ENCODE measurements around the gene S100A4.

Gene S100A4

GRCh38 chr1:153546796-153547559 is 1.4 kb upstream of the S100A4 start:
- DNase-seq, result no peak

- DNase-seq, result no peak
Observed at GRCh38 chr1:153546371-153546770, 765 bp upstream of the S100A4 start.

DNA sequence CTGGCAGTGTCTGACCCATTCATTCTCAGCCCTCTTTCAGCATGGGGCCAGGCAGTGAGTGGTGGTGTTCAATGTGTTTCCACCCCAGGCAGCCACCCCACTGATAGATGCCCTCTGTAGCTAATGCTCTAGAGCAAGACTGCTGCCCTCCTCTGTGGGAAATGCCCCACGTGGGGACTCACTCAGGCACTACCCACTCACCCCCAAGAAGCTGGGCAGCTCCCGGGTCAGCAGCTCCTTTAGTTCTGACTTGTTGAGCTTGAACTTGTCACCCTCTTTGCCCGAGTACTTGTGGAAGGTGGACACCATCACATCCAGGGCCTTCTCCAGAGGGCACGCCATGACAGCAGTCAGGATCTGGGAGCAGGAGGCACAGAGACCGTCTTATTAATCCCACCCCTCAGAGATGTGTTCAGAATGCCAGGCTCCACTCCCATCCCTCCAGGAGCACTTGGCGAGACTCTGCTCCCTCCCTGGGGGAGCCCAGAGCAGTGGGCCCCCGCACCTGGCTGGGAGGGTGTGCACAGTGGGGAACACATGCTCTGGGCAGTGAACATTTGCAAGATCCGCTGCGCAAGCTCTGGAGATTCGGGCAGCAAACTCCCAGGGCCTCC is 1.0 kb downstream of the S100A4 start:
- no peak for DNase-seq

DNA sequence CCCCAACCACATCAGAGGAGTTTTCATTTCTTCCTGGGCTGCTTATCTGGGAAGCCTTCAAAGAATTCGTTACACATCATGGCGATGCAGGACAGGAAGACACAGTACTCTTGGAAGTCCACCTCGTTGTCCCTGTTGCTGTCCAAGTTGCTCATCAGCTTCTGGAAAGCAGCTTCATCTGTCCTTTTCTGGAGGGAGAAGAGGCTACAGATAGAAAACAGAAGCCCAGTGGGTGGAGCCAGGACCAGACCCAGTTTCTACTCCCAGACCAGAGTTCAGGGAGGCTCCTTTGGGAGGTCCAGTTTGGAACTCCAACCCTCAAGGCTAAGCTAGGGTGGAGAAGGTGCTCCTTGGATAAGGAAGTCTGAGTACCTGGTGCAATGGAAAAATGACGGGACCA is 1.9 kb downstream of the S100A4 start:
- no peak for DNase-seq

- no peak for DNase-seq
Observed at GRCh38 chr1:153542956-153543711, 2.5 kb downstream of the S100A4 start.

DNA sequence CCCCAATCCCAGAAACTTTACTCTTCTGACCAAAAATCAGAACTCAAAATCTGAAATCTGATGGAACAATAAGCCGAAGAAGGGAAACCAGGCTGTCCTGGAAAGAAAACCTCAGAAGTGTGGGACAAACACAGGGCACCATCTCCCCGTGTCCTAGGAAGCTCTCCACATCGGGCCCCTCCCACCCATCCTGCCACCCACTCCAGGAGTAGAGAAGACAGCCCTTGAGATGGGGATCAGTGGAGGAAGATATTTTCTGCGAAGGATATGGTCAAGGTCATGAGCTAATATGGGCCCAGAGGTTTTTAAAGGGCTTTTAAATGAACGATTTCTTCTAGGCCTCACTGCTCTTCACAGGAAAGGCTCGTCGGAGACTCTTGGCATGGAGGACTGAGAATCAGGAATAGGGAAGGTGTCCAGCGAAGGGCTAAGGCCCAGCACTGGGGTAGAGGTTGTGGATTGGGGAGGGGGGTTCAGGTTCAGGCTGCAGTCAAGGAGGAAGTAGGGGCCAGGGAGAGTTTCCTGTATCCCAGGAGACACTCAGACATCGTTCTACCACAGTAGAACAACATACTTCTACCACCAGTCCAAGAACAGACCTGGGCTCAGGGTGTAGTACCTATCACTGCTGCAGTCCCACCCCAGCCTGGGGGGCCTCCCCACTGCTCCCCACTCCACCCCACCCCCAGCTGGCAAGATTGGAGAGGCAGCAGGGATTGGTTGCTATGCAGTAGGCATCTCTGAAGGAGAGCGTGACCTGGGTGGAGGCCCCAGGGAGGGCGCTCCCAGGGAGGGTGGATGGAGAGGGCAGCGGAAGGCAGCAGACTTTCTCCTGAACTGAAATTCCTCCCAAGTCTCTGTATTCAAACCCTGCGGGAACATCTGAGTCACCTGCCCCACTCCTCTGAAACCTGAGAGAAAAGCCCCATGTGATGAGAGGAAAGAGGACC is 3.7 kb downstream of the S100A4 start:
- DNase-seq, result no peak

GRCh38 chr1:153540394-153541361 is 4.9 kb downstream of the S100A4 start, which contains the start of gene S100A5:
Gene S100A5, minus strand, starts transcription at chr1:153540934. Its CDS starts 743 bp downstream, at chr1:153540191.
- peak; percentile 66 for DNase-seq

DNA sequence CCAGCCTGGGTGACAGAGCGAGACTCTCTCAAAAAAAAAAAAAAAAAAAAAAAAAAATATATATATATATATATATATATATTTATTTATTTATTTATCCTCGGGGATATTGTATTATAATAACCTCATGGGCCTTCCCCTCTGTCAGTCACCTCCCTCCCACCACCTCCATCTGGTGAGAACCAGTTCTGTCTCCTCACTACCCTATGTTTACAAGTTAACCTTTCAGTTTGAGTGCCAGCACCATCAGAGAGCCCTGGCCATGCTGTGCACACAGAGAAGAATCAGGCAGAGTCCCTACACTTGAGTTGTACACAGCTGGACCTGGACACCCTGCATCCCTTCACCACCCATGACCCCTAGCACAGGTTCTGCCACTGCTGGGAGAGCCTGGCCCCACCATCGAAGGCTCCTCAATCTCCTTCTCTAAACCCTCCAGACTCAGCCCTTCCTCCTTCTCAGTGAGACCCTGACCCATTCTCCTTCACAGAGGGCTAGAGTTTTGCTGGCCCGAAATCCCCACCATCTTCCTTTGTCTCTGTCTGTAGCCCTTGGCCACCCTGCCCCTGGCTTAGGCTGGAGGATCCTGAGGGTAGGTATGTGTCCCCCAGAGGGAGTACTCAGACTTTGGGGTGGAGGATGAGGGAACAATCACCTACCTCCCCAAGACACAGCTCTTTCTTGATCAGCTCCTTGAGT is 6.1 kb downstream of the S100A4 start:
- DNase-seq, result no peak

- DNase-seq, result no peak
Observed at GRCh38 chr1:153538315-153538821, 7.2 kb downstream of the S100A4 start.

DNA sequence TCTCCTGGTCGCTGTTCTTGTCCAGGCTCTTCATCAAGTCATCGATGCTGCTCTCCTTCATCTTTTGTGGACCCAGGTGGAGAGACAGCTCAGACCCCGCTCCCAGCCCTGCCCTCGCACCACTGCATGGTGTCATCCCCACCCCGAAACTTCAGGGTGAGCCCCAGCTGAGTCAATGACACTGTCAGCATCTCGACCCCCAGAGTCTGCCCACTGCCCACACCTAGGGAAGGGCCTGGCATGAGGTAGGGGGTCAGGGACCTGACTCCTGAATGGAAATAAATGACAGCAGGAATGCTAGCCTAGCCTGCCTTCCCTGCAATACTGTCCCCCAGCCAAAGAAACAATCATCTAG is 8.3 kb downstream of the S100A4 start:
- no peak for DNase-seq

DNA sequence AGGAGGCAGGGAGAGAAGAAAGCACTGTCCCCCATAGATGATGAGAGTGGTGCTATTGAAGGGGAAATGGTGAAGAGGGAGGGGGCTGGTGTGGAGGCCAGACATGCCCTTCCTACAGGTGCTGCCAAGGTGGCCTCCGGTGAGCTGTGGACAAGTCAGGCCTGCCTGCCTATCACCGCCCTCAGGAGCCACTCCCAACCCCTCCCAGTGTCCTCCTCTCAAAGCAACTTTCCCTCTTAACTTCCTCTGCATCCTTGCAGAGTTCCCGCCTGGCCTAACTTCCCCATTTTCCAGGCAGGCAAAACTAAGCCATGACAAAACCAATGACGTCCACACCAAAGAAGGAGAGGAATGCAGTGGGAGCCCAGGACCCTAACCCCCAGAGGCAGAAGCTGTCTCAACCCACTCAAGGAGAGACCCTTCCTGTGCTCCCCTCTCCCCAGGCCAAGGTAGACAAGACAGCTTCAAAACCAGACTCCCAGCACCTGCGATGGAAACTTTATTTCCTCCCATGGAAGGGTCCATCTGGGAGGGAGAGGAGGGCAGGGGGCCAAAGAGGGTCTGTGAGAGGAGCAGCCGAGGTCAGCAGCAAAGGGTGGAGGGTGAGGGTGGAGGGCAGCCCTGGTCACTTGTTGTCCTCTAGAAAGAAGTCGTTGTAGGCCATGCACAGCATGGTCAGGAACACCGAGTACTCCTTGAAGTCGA is 8.8 kb downstream of the S100A4 start:
- DNase-seq, result no peak

GRCh38 chr1:153536012-153536670 is 9.5 kb downstream of the S100A4 start:
- DNase-seq, result peak; percentile 83

- DNase-seq, result peak; percentile 50
Observed at GRCh38 chr1:153535242-153536011, 10.2 kb downstream of the S100A4 start, which contains the start of gene S100A6. Gene S100A6, minus strand, starts transcription at chr1:153535991. Its CDS starts 652 bp downstream, at chr1:153535339.

DNA sequence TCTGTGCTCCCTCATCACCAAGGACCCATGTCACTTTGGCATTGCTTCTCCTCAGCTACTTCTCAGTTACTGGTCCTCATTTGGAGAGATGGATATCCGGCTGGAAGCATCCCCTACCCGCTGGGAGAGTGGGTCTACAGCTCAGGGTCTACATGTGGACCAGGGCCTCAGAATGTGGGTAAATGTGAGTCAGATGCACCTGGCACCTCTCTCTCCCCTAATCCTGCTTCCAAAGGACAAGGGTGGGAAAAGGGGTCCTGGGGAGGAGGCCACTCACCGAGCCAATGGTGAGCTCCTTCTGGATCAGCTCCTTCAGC is 10.7 kb downstream of the S100A4 start:
- DNase-seq, result no peak

- DNase-seq, result no peak
Observed at GRCh38 chr1:153534226-153534924, 11.2 kb downstream of the S100A4 start.

DNA sequence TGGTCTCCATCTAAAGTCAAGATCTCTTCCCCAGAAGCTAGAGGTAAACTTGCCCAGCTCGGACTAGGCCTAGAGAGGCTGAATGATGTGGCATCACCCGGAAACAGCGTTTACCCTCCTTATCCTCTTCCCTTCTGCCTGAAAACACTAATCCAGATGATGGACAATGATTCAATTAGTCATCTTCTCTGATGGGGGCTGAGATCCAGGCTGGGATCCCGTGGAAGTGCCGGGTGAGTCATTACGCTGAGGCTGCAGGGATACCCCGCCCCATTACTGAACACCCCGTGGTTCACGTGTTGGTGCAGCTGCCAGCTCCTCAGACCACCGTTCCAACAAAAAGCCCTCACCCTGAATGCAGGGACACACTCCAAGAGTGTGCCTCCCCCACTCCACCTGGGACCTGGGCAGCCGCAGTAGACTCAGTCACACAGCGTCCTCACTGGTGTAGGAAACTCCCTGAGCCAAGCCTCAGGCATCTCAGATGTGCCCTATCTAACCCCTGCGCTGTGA is 11.9 kb downstream of the S100A4 start:
- no peak for DNase-seq

GRCh38 chr1:153532769-153533599 is 12.6 kb downstream of the S100A4 start:
- DNase-seq, result peak; percentile 73

All from central memory CD4-positive, alpha-beta T cell (primary cell).